Endodermal cell (in vitro differentiated cells): ENCODE results near the gene SLC6A1. TPM values are rescaled to one million over a fixed set of nuclear protein-coding genes. Genes with fewer than 3 reads are reported as not detected.

Experiments
- DNase-seq: peaks from one replicate; pipeline ENCODE4 v3.0.0-alpha.2; 2017
- H3K27ac ChIP-seq: 2 replicates; pipeline ENCODE4 v1.5.1; 2013; ENCODE audit warnings: mild to moderate bottlenecking, low read depth, low read length, moderate library complexity
- H3K27me3 ChIP-seq: 2 replicates; pipeline ENCODE4 v1.6.1; 2013; ENCODE audit warnings: mild to moderate bottlenecking, low read length, moderate library complexity; ENCODE audit not compliant: insufficient read depth, control insufficient read depth, poor library complexity, severe bottlenecking
- H3K36me3 ChIP-seq: 2 replicates; pipeline ENCODE4 v1.7.0; 2013; ENCODE audit warnings: mild to moderate bottlenecking, low read length, moderate library complexity; ENCODE audit not compliant: control insufficient read depth, insufficient read depth
- H3K4me1 ChIP-seq: one replicate; pipeline ENCODE4 v1.7.0; 2013; ENCODE audit warnings: low read length; ENCODE audit not compliant: control insufficient read depth, insufficient read depth
- H3K4me3 ChIP-seq: 2 replicates; pipeline ENCODE4 v1.5.1; 2013; ENCODE audit warnings: mild to moderate bottlenecking, low read length, moderate library complexity
- H3K9ac ChIP-seq: 2 replicates; pipeline ENCODE4 v1.6.1; 2013; ENCODE audit warnings: mild to moderate bottlenecking, low read length, moderate library complexity; ENCODE audit not compliant: poor library complexity, severe bottlenecking; ENCODE audit errors: extremely low read depth
- H3K9me3 ChIP-seq: 2 replicates; pipeline ENCODE4 v1.6.1; 2013; ENCODE audit warnings: mild to moderate bottlenecking, low read length, moderate library complexity; ENCODE audit not compliant: control insufficient read depth
- H3K27ac Mint-ChIP-seq: 2 replicates; pipeline ENCODE4 v1.8.0; 2020; ENCODE audit warnings: mixed read lengths
- H3K27me3 Mint-ChIP-seq: 2 replicates; pipeline ENCODE4 v1.8.0; 2021; ENCODE audit warnings: mild to moderate bottlenecking, mixed read lengths; ENCODE audit not compliant: insufficient read depth
- H3K36me3 Mint-ChIP-seq: 2 replicates; pipeline ENCODE4 v1.8.0; 2020; ENCODE audit warnings: low read depth, mixed read lengths
- H3K4me1 Mint-ChIP-seq: 2 replicates; pipeline ENCODE4 v1.8.0; 2020; ENCODE audit warnings: mixed read lengths
- H3K4me3 Mint-ChIP-seq: 2 replicates; pipeline ENCODE4 v1.8.0; 2020; ENCODE audit warnings: mild to moderate bottlenecking, moderate library complexity, mixed read lengths
- H3K9me3 Mint-ChIP-seq: 2 replicates; pipeline ENCODE4 v1.8.0; 2020; ENCODE audit warnings: mild to moderate bottlenecking, mixed read lengths
- CTCF ChIP-seq: fragments of 200-600 bp; sonication (generic); conservative IDR thresholded peaks from 2 replicates; pipeline ENCODE4 v1.5.0; 2021; ENCODE audit warnings: antibody characterized with exemption, mild to moderate bottlenecking
- WGBS, 2 experiments: methylation state at CpG; one replicate each; pipeline versions ENCODE4 v1.1.5 to v1.1.7; 2013; ENCODE audit warnings: missing lambda C conversion rate in 2 of 2, mixed read lengths in 1 of 2; ENCODE audit not compliant: insufficient coverage in 1 of 2, insufficient read length in 1 of 2; 5-methylcytosine and 5-hydroxymethylcytosine counted together
- total RNA-seq, 2 donors: library from RNA; stranded (reverse); fragmentation: NEBNext Ultra II Directional in 1 of 2; extraction: Animal tissue kit (Norgen Biotek cat#: 25700) in 1 of 2; gene quantifications; 2 replicates in 1 of 2; 3 replicates in 1 of 2; pipeline ENCODE4 v1.2.1, GENCODE V29; 2021

The SLC6A1 gene
- total RNA-seq, 2 donors from 2014 or later: 0.42 to 3.6 TPM

GRCh38 chr3:10978956-10979355 lies 13.6 kb upstream of the SLC6A1 start:
- H3K27me3 ChIP-seq: peaks cover 28% of the 10 kb centered on the region
- 92 to 94% methylated on average over 5 to 7 of the region's 7 CpGs for WGBS, 2 experiments
- H3K27me3 Mint-ChIP-seq: peaks cover 43% of the 10 kb centered on the region
- no peaks in the 10 kb centered on the region for H3K36me3 Mint-ChIP-seq
- H3K9me3 Mint-ChIP-seq: peaks cover 2% of the 10 kb centered on the region
- no peak for TF ChIP-seq CTCF
- H3K9ac ChIP-seq: no peak overlapping the region
- no peaks in the 10 kb centered on the region for H3K36me3 ChIP-seq
- H3K4me1 ChIP-seq: no peaks in the 10 kb centered on the region
- no peak overlapping the region for H3K4me3 Mint-ChIP-seq
- no peak overlapping the region for H3K4me3 ChIP-seq
- H3K27ac ChIP-seq: no peak overlapping the region
- no peak overlapping the region for H3K27ac Mint-ChIP-seq
- no peaks in the 10 kb centered on the region for H3K9me3 ChIP-seq
- no peak for DNase-seq
- H3K4me1 Mint-ChIP-seq: peaks cover 31% of the 10 kb centered on the region

- peaks cover 28% of the 10 kb centered on the region for H3K27me3 ChIP-seq
- Mint-ChIP-seq H3K9me3 (peaks cover 2% of the 10 kb centered on the region), H3K27me3 (peaks cover 39% of the 10 kb centered on the region), H3K4me3 (no peak overlapping the region), H3K4me1 (peaks cover 33% of the 10 kb centered on the region), H3K27ac (no peak overlapping the region), H3K36me3 (no peaks in the 10 kb centered on the region)
- no peaks in the 10 kb centered on the region for H3K36me3 ChIP-seq
- no peaks in the 10 kb centered on the region for H3K4me1 ChIP-seq
- H3K27ac ChIP-seq: no peak overlapping the region
- H3K9me3 ChIP-seq: no peaks in the 10 kb centered on the region
- H3K9ac ChIP-seq: no peak overlapping the region
- TF ChIP-seq CTCF: no peak
- 90 to 92% methylated on average over 3 to 7 of the region's 7 CpGs for WGBS, 2 experiments
- DNase-seq: no peak
- H3K4me3 ChIP-seq: no peak overlapping the region
Measured at GRCh38 chr3:10980312-10980711, 12.2 kb upstream of the SLC6A1 start.

- H3K4me3 Mint-ChIP-seq: no peak overlapping the region
- H3K27ac Mint-ChIP-seq: no peak overlapping the region
- H3K9me3 Mint-ChIP-seq: peaks cover 2% of the 10 kb centered on the region
- Histone ChIP-seq H3K27ac (no peak overlapping the region), H3K36me3 (no peaks in the 10 kb centered on the region), H3K4me1 (no peaks in the 10 kb centered on the region), H3K9ac (no peak overlapping the region), H3K9me3 (no peaks in the 10 kb centered on the region), H3K4me3 (no peak overlapping the region), H3K27me3 (peaks cover 28% of the 10 kb centered on the region)
- peaks cover 33% of the 10 kb centered on the region for H3K4me1 Mint-ChIP-seq
- peaks cover 39% of the 10 kb centered on the region for H3K27me3 Mint-ChIP-seq
- no peak for DNase-seq
- H3K36me3 Mint-ChIP-seq: no peaks in the 10 kb centered on the region
- TF ChIP-seq CTCF: no peak
- 94 to 95% methylated on average over 2 to 3 of the region's 3 CpGs for WGBS, 2 experiments
Measured at GRCh38 chr3:10981031-10981430, 11.5 kb upstream of the SLC6A1 start.
